Measurements from ENCODE around the gene MAT2B. TPM values are rescaled to one million over a fixed set of nuclear protein-coding genes. Genes with fewer than 3 reads are reported as not detected.

MAT2B gene
- total and polyA plus RNA-seq, 2 of the 13 experiments (the other 11 are each of a cell fraction or from before 2014, with no cell fraction given) = 20.2 to 37.1 TPM

DNA sequence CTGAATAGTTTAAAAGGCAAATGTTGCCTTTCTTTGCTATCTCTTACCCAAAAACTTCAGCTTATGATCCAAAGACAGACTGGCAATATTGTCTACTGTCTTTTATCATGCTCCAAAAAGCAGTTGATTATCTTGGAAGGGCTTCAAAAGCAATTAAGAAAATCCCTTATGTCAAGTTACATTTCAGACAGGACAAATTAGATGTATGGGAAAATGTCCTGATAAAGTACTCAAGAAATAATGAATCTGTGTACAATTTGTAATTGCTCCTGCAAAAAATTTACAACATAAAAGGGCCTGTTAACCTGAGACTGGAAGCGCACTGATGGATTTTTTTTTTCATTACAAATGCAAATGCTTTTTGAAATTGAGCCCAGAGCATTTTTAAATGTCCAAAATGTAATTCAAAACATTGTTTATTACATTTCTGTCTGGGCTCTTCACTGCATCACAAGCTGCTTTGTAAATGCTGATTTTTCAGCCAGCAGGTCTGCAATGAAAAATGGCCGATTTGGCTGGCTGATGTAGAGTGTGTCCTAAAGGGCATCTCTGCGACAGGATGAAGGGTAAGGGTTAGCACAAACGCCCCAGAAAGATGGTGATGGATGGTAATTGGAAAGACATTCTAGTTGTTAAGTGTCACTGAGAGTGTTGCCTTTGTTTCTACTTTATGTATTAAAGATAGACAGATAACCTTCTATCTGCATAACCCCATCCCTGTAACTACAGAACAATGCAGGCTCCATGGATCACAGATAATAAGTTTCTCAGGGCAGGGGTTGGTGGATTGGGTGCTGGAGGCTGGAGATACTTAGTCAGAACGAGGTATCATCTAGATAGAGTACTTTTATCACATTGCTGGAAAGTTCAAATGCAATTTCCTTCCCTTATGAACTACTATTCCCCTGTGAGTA lies 27.0 kb downstream of the MAT2B start (continued):
- TF ChIP-seq, protein P1, sequence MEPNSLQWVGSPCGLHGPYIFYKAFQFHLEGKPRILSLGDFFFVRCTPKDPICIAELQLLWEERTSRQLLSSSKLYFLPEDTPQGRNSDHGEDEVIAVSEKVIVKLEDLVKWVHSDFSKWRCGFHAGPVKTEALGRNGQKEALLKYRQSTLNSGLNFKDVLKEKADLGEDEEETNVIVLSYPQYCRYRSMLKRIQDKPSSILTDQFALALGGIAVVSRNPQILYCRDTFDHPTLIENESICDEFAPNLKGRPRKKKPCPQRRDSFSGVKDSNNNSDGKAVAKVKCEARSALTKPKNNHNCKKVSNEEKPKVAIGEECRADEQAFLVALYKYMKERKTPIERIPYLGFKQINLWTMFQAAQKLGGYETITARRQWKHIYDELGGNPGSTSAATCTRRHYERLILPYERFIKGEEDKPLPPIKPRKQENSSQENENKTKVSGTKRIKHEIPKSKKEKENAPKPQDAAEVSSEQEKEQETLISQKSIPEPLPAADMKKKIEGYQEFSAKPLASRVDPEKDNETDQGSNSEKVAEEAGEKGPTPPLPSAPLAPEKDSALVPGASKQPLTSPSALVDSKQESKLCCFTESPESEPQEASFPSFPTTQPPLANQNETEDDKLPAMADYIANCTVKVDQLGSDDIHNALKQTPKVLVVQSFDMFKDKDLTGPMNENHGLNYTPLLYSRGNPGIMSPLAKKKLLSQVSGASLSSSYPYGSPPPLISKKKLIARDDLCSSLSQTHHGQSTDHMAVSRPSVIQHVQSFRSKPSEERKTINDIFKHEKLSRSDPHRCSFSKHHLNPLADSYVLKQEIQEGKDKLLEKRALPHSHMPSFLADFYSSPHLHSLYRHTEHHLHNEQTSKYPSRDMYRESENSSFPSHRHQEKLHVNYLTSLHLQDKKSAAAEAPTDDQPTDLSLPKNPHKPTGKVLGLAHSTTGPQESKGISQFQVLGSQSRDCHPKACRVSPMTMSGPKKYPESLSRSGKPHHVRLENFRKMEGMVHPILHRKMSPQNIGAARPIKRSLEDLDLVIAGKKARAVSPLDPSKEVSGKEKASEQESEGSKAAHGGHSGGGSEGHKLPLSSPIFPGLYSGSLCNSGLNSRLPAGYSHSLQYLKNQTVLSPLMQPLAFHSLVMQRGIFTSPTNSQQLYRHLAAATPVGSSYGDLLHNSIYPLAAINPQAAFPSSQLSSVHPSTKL (CRISPR knock-in tag; IDR thresholded peaks at IDR 0.05) = no peak
- TF ChIP-seq PHF20 (CRISPR knock-in tag; IDR thresholded peaks at IDR 0.05) = no peak

DNA sequence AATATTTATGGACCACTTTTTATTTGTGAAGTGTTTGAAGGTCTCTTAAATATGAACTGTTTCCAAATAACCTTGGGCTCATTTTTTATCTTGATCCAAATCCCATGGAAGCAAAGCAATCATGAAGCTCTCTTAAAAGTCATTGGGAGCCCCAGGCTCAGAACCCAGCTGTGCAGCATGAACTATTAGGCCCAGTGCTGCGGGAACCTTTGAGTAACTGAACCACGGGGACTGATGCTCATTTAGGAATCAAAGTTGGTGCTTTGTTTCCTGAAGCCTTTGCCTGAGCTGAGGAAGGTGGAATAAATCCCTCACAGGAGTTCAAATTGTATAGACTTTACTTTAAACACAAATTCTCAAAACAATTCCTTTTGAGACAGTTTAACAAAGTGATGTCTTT lies 27.8 kb downstream of the MAT2B start:
- H3K4me2 ChIP-seq (ENCODE audit: low read depth, low read length) = no peak overlapping the region
- DNase-seq (ENCODE audit: low spot score) (no peak), ATAC-seq (no peak), FAIRE-seq (no peak)
- peaks cover 7% of the 10 kb centered on the region; the same call in 1 of the 2 replicates for H3K4me1 ChIP-seq (ENCODE audit: insufficient read depth, low read length)
- no peaks in the 10 kb centered on the region for H3K36me3 ChIP-seq (replicated peaks in 1 of 2; ENCODE audit: control insufficient read depth in 1 of 2, insufficient read depth in 2 of 2, low read length in 2 of 2)
- intact Hi-C loops (cut with micrococcal nuclease; ENCODE audit: unreplicated experiment) (no loop called here), in situ Hi-C loops (cut with HindIII; ENCODE audit: extremely low pct_ligation_motif_present, low pct_unique_long_range_greater_than_20kb) (no loop called here)
- no peaks in the 10 kb centered on the region for H4K20me1 ChIP-seq (ENCODE audit: insufficient read depth, low read length)
- no TSS peak for BruUV-seq (replicated peaks)
- H3K4me3 ChIP-seq (replicated peaks in 1 of 3; ENCODE audit: insufficient read depth in 1 of 3, low read depth in 2 of 3, low read length in 3 of 3) = no peak overlapping the region
- H3K9ac ChIP-seq (ENCODE audit: insufficient read depth, low read depth, low read length) = no peak overlapping the region
- 0% methylated on average over 2 of the region's 2 CpGs for WGBS (ENCODE audit: low lambda C conversion rate)
- TF ChIP-seq, protein P2, sequence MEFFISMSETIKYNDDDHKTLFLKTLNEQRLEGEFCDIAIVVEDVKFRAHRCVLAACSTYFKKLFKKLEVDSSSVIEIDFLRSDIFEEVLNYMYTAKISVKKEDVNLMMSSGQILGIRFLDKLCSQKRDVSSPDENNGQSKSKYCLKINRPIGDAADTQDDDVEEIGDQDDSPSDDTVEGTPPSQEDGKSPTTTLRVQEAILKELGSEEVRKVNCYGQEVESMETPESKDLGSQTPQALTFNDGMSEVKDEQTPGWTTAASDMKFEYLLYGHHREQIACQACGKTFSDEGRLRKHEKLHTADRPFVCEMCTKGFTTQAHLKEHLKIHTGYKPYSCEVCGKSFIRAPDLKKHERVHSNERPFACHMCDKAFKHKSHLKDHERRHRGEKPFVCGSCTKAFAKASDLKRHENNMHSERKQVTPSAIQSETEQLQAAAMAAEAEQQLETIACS (CRISPR knock-in tag; IDR thresholded peaks at IDR 0.05) = no peak
- TF ChIP-seq, protein P3, sequence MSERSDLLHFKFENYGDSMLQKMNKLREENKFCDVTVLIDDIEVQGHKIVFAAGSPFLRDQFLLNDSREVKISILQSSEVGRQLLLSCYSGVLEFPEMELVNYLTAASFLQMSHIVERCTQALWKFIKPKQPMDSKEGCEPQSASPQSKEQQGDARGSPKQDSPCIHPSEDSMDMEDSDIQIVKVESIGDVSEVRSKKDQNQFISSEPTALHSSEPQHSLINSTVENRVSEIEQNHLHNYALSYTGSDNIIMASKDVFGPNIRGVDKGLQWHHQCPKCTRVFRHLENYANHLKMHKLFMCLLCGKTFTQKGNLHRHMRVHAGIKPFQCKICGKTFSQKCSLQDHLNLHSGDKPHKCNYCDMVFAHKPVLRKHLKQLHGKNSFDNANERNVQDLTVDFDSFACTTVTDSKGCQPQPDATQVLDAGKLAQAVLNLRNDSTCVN (CRISPR knock-in tag; IDR thresholded peaks at IDR 0.05; ENCODE audit: borderline replicate concordance) = no peak
- no peak for TF ChIP-seq FOXJ3 (CRISPR knock-in tag; IDR thresholded peaks at IDR 0.05; ENCODE audit: borderline replicate concordance)
- no peak for TF ChIP-seq CHD4 (IDR thresholded peaks at IDR 0.05; ENCODE audit: borderline replicate concordance, low read length)
- TF ChIP-seq ZNF788 (CRISPR knock-in tag; IDR thresholded peaks at IDR 0.05; ENCODE audit: borderline replicate concordance) = no peak
- TF ChIP-seq, protein P4, sequence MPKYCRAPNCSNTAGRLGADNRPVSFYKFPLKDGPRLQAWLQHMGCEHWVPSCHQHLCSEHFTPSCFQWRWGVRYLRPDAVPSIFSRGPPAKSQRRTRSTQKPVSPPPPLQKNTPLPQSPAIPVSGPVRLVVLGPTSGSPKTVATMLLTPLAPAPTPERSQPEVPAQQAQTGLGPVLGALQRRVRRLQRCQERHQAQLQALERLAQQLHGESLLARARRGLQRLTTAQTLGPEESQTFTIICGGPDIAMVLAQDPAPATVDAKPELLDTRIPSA (CRISPR knock-in tag; IDR thresholded peaks at IDR 0.05; ENCODE audit: borderline replicate concordance) = no peak
- TF ChIP-seq NR2F2 (IDR thresholded peaks at IDR 0.05; ENCODE audit: borderline replicate concordance, low read depth) = no peak
- TF ChIP-seq ZNF670 (CRISPR knock-in tag; IDR thresholded peaks at IDR 0.05; ENCODE audit: borderline replicate concordance) = no peak
- no peak for TF ChIP-seq ZNF143 (CRISPR knock-in tag; IDR thresholded peaks at IDR 0.05)
- no peak for TF ChIP-seq ZKSCAN1 (IDR thresholded peaks at IDR 0.05; ENCODE audit: low read length)
- TF ChIP-seq THYN1 (CRISPR knock-in tag; IDR thresholded peaks at IDR 0.05; ENCODE audit: borderline replicate concordance, low read depth) = no peak
- TF ChIP-seq ZNF790 (CRISPR knock-in tag; IDR thresholded peaks at IDR 0.05; ENCODE audit: borderline replicate concordance) = no peak
- no peak for TF ChIP-seq MBD4 (IDR thresholded peaks at IDR 0.05; ENCODE audit: borderline replicate concordance, low read length)
- H2AFZ ChIP-seq (ENCODE audit: low read length) = no peak overlapping the region
- no peaks in the 10 kb centered on the region for H3K79me2 ChIP-seq (ENCODE audit: insufficient read depth, low read length)
- no peaks in the 10 kb centered on the region for H3K9me3 ChIP-seq (ENCODE audit: low read length)
- no peak overlapping the region for H3K27ac ChIP-seq (ENCODE audit: extremely low read length, insufficient read depth, low read length)
- ChIA-PET CTCF (ENCODE audit: low intra/inter-chr PET ratio, low total read pairs) (no interaction called here), POLR2A (no interaction called here)
- H3K27me3 ChIP-seq (ENCODE audit: control insufficient read depth in 1 of 2, insufficient read depth in 2 of 2, low read length in 2 of 2) = no peaks in the 10 kb centered on the region; a peak in 1 of 5 replicates
